OCI-LY1 (cell line): ENCODE results near the gene TTC38.

Experiments used
- H2AFZ ChIP-seq: fragments of 200-600 bp; sonication (generic), shearing (Covaris generic); 2 replicates; pipeline ENCODE4 v1.6.0; 2014; ENCODE audit warnings: antibody characterized with exemption, mild to moderate bottlenecking, low read length
- H3F3A ChIP-seq: fragments of 200-600 bp; sonication (generic), shearing (Covaris generic); 2 replicates; pipeline ENCODE4 v1.6.0; 2014; ENCODE audit warnings: mild to moderate bottlenecking, antibody characterized with exemption, low read length, moderate library complexity; ENCODE audit not compliant: insufficient read depth
- H3K27ac ChIP-seq: fragments of 200-600 bp; sonication (generic); 2 replicates; pipeline ENCODE4 v1.5.1; 2014; ENCODE audit warnings: low read length, mixed run types, mild to moderate bottlenecking, low read depth; ENCODE audit not compliant: poor library complexity, severe bottlenecking
- H3K27me3 ChIP-seq: fragments of 200-600 bp; sonication (generic); 2 replicates; pipeline ENCODE4 v1.6.0; 2014; ENCODE audit warnings: antibody characterized with exemption, mild to moderate bottlenecking, low read length, moderate library complexity; ENCODE audit not compliant: insufficient read depth
- H3K36me3 ChIP-seq: fragments of 200-600 bp; sonication (generic); 2 replicates; pipeline ENCODE4 v1.6.1; 2014; ENCODE audit warnings: mild to moderate bottlenecking, antibody characterized with exemption, low read length, moderate library complexity, mixed read lengths; ENCODE audit not compliant: insufficient read depth
- H3K4me1 ChIP-seq: fragments of 200-600 bp; sonication (generic); 2 replicates; pipeline ENCODE4 v1.5.1; 2014; ENCODE audit warnings: mild to moderate bottlenecking, low read length, moderate library complexity; ENCODE audit not compliant: insufficient read depth, severe bottlenecking
- H3K4me2 ChIP-seq: fragments of 200-600 bp; sonication (generic), shearing (Covaris generic); 2 replicates; pipeline ENCODE4 v1.6.1; 2014; ENCODE audit warnings: low read length
- H3K4me3 ChIP-seq: fragments of 200-600 bp; sonication (generic); 2 replicates; pipeline ENCODE4 v1.5.1; 2014; ENCODE audit warnings: low read length, low read depth, mild to moderate bottlenecking, mixed read lengths; ENCODE audit not compliant: poor library complexity, severe bottlenecking
- H3K79me2 ChIP-seq: fragments of 200-600 bp; shearing (Covaris generic); 2 replicates; pipeline ENCODE4 v1.6.1; 2016; ENCODE audit warnings: mixed run types, low read length, mixed read lengths; ENCODE audit not compliant: insufficient read depth
- H3K9ac ChIP-seq: fragments of 200-600 bp; sonication (generic), shearing (Covaris generic); 2 replicates; pipeline ENCODE4 v1.6.1; 2014; ENCODE audit warnings: mild to moderate bottlenecking, low read length, mixed read lengths
- H3K9me2 ChIP-seq: fragments of 200-600 bp; sonication (generic), shearing (Covaris generic); 2 replicates; pipeline ENCODE4 v1.6.1; 2014; ENCODE audit warnings: low read depth, mild to moderate bottlenecking, low read length, mixed read lengths
- H3K9me3 ChIP-seq: fragments of 200-600 bp; shearing (Covaris generic); 2 replicates; pipeline ENCODE4 v1.6.1; 2014; ENCODE audit warnings: low read length, mixed read lengths
- H4K20me1 ChIP-seq: fragments of 200-600 bp; sonication (generic), shearing (Covaris generic); 2 replicates; pipeline ENCODE4 v1.6.0; 2016; ENCODE audit warnings: mild to moderate bottlenecking, low read length; ENCODE audit not compliant: insufficient read depth
- EZH2 ChIP-seq: fragments of 200-600 bp; sonication (generic), shearing (Covaris generic); IDR thresholded peaks from 2 replicates; pipeline ENCODE4 v1.8.0; 2017; ENCODE audit warnings: borderline replicate concordance, mixed run types, mild to moderate bottlenecking, antibody characterized with exemption, low read length, moderate library complexity, mixed read lengths
- TF ChIP-seq, protein P1 (sequence below): fragments of 200-600 bp; sonication (generic), shearing (Covaris generic); IDR thresholded peaks from 2 replicates; pipeline ENCODE4 v1.5.1; 2017; ENCODE audit warnings: mild to moderate bottlenecking, antibody characterized with exemption, low read length, moderate library complexity, mixed read lengths

Gene TTC38

GRCh38 chr22:46242076-46242475 is 25.7 kb upstream of the TTC38 start:
- Histone ChIP-seq H2AFZ (no peak overlapping the region), H3K27me3 (no peaks in the 10 kb centered on the region), H3K9ac (no peak overlapping the region), H3K27ac (no peak overlapping the region), H3K36me3 (peaks cover 23% of the 10 kb centered on the region), H3K4me3 (no peak overlapping the region), H3K79me2 (no peaks in the 10 kb centered on the region), H3K9me2 (no peaks in the 10 kb centered on the region), H4K20me1 (no peaks in the 10 kb centered on the region), H3K9me3 (0 out of 2 replicates have a peak, but pooled peaks cover 4% of the 10 kb centered on the region), H3K4me1 (peaks cover 12% of the 10 kb centered on the region), H3F3A (no peaks in the 10 kb centered on the region), H3K4me2 (no peak overlapping the region)
- TF ChIP-seq, protein P1, sequence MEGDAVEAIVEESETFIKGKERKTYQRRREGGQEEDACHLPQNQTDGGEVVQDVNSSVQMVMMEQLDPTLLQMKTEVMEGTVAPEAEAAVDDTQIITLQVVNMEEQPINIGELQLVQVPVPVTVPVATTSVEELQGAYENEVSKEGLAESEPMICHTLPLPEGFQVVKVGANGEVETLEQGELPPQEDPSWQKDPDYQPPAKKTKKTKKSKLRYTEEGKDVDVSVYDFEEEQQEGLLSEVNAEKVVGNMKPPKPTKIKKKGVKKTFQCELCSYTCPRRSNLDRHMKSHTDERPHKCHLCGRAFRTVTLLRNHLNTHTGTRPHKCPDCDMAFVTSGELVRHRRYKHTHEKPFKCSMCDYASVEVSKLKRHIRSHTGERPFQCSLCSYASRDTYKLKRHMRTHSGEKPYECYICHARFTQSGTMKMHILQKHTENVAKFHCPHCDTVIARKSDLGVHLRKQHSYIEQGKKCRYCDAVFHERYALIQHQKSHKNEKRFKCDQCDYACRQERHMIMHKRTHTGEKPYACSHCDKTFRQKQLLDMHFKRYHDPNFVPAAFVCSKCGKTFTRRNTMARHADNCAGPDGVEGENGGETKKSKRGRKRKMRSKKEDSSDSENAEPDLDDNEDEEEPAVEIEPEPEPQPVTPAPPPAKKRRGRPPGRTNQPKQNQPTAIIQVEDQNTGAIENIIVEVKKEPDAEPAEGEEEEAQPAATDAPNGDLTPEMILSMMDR, result no peak
- no peak for TF ChIP-seq EZH2

DNA sequence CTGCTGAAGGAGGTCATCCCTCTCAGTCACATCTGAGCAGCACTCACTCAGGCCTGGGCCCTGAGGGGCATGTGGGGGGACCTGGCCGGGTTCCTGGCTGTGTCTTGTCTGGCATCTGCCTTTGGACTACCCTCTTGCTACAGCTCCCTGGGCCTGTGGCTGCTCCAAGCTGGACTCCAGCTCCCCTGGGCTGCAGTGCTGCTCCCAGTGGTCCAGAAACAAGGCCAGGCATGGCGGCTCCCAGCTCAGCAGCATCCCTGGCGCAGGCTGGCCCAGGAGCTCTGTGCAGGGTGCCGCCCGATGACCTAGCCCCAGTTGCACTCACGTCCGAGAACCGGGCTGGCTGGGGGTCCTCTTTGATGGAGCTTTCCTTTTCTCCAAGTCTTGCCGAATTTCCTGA is 23.0 kb upstream of the TTC38 start:
- TF ChIP-seq EZH2, result no peak
- TF ChIP-seq, protein P1, result no peak
- no peaks in the 10 kb centered on the region for H3K9me2 ChIP-seq
- H3K79me2 ChIP-seq, result no peaks in the 10 kb centered on the region
- H3K4me2 ChIP-seq, result no peak overlapping the region
- H3K4me1 ChIP-seq, result peaks cover 18% of the 10 kb centered on the region
- H3K27me3 ChIP-seq, result no peaks in the 10 kb centered on the region
- H3K36me3 ChIP-seq, result peaks cover 11% of the 10 kb centered on the region; the same call in 1 of the 2 replicates
- no peaks in the 10 kb centered on the region for H4K20me1 ChIP-seq
- H3K4me3 ChIP-seq, result no peak overlapping the region
- no peaks in the 10 kb centered on the region for H3F3A ChIP-seq
- no peak overlapping the region for H2AFZ ChIP-seq
- H3K27ac ChIP-seq, result no peak overlapping the region
- no peak overlapping the region for H3K9ac ChIP-seq
- no peaks in the 10 kb centered on the region for H3K9me3 ChIP-seq

DNA sequence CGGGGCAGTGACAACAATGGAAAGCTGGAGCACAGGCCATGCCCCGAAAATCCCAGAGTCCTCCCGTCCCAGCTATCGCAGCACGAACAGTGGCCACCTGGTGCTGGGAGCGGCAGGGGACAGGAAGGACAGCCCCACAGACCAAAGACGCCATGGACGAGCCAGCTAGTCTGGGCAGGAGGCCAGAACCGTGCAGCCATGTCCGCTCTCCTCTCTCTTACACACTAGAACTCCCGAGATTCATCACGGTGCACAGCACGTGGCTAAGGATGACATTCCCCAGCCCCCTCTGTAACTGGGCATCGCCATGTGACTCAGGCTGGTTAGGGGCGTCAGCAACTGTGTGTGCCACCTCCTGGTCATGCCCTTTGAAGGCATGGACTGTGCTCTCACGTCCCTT is 22.3 kb upstream of the TTC38 start:
- Histone ChIP-seq H3K4me1 (peaks cover 12% of the 10 kb centered on the region), H3K27ac (no peak overlapping the region)

More for the DNA sequence above, 22.3 kb upstream of the TTC38 start:
- no peaks in the 10 kb centered on the region for H3K79me2 ChIP-seq
- TF ChIP-seq EZH2, result no peak
- TF ChIP-seq, protein P1, result no peak
- H3K4me3 ChIP-seq, result no peak overlapping the region
- H3K36me3 ChIP-seq, result peaks cover 11% of the 10 kb centered on the region; the same call in 1 of the 2 replicates
- no peak overlapping the region for H3K9ac ChIP-seq
- H4K20me1 ChIP-seq, result no peaks in the 10 kb centered on the region
- no peaks in the 10 kb centered on the region for H3F3A ChIP-seq
- no peaks in the 10 kb centered on the region for H3K9me2 ChIP-seq
- H3K27me3 ChIP-seq, result no peaks in the 10 kb centered on the region
- no peak overlapping the region for H3K4me2 ChIP-seq
- no peaks in the 10 kb centered on the region for H3K9me3 ChIP-seq
- no peak overlapping the region for H2AFZ ChIP-seq
